Measurements from ENCODE around the gene SRRM5. TPM values are rescaled to one million over a fixed set of nuclear protein-coding genes. Genes with fewer than 3 reads are reported as not detected.
A peak's percentile ranks its signal among the peaks of the same experiment; 100 is the strongest.

The SRRM5 gene
- total RNA-seq, 1 experiment from 2014 or later = 0.70 TPM

GRCh38 chr19:43618921-43619261, 7.0 kb downstream of the SRRM5 start:
- Histone ChIP-seq H4K91ac (ENCODE audit: insufficient read length, low read depth, low read length) (no peak overlapping the region), H3K4me2 (ENCODE audit: insufficient read depth, insufficient read length, low read length) (peak overlapping the region; percentile 75), H3K27me3 (ENCODE audit: insufficient read depth, low read length) (no peaks in the 10 kb centered on the region), H2BK120ac (ENCODE audit: low read depth, low read length, poor library complexity, severe bottlenecking) (no peak overlapping the region), H3K14ac (ENCODE audit: insufficient read depth, low read length) (peak overlapping the region; percentile 97; the same call in 1 of the 2 replicates), H3K23me2 (ENCODE audit: insufficient read length, low read depth, low read length, poor library complexity, severe bottlenecking) (peaks cover 14% of the 10 kb centered on the region), H3K79me2 (ENCODE audit: insufficient read depth, low read length) (no peaks in the 10 kb centered on the region), H3K4me1 (ENCODE audit: insufficient read depth, low read length) (no peaks in the 10 kb centered on the region; the same call in 1 of the 2 replicates), H4K5ac (ENCODE audit: insufficient read length, low read depth, low read length) (peak overlapping the region; percentile 7), H2BK12ac (ENCODE audit: insufficient read length, low read depth, low read length) (no peak overlapping the region), H2BK20ac (ENCODE audit: low read depth, low read length, poor library complexity, severe bottlenecking) (no peak overlapping the region), H4K20me1 (ENCODE audit: control insufficient read depth, insufficient read depth, insufficient read length) (no peaks in the 10 kb centered on the region), H2BK15ac (ENCODE audit: low read depth, low read length) (no peak overlapping the region), H3K18ac (ENCODE audit: insufficient read length, low read depth, low read length) (peak overlapping the region; percentile 98), H3K23ac (ENCODE audit: insufficient read length, low read depth, low read length) (no peak overlapping the region), H4K8ac (replicated peaks; ENCODE audit: insufficient read length, low read depth, low read length) (no peak overlapping the region), H3K27ac (ENCODE audit: insufficient read length, low read depth, low read length) (peak overlapping the region; percentile 63), H3K9me3 (ENCODE audit: control insufficient read depth, low read depth, low read length) (no peaks in the 10 kb centered on the region), H3K9ac (ENCODE audit: extremely low read depth, insufficient read length, low read length) (peak overlapping the region; percentile 79), H2AFZ (ENCODE audit: low read length) (no peak overlapping the region), H3K79me1 (ENCODE audit: insufficient read depth, low read depth, low read length, poor library complexity, severe bottlenecking) (no peaks in the 10 kb centered on the region), H2BK5ac (ENCODE audit: insufficient read length, low read length) (no peak overlapping the region), H3T11ph (ENCODE audit: low read length) (no peak overlapping the region), H2AK5ac (ENCODE audit: insufficient read length, low read length) (no peak overlapping the region), H3K4ac (ENCODE audit: low read depth, low read length) (no peak overlapping the region), H3K56ac (ENCODE audit: insufficient read length, low read depth, low read length) (no peak overlapping the region)
- peak overlapping the region; percentile 83 to 87 for H3K4me3 Mint-ChIP-seq
- WGBS (ENCODE audit: extremely low coverage, insufficient read length, low lambda C conversion rate) = no CpG with 5 or more reads among the region's 14 CpGs
- H3K36me3 Mint-ChIP-seq (ENCODE audit: insufficient read depth in 1 of 3, low read depth in 3 of 3) = peaks cover 8 to 16% (median 11%) of the 10 kb centered on the region in 3 experiments
- H3K9me3 Mint-ChIP-seq = no peaks in the 10 kb centered on the region; a peak in 2 of 5 replicates
- peak overlapping the region; percentile 97 to 99 (median 98) for H3K27ac Mint-ChIP-seq
- no peak for TF ChIP-seq CTCF (conservative IDR thresholded peaks at IDR 0.05)
- DNase-seq = no peak
- H3K4me1 Mint-ChIP-seq = peaks cover 16 to 28% of the 10 kb centered on the region in 2 experiments
- no peaks in the 10 kb centered on the region for H3K27me3 Mint-ChIP-seq (ENCODE audit: low read depth)
